ENCODE data around the gene MC1R.
"Not testable (repeated sequence)": the region's sequence is repeated elsewhere in the genome, so short reads cannot be mapped to it uniquely, and the experiment has no call there.

MC1R gene

GRCh38 chr16:89964201-89964600 lies 45.5 kb downstream of the MC1R start:
- no peak for DNase-seq

GRCh38 chr16:89965447-89966225 lies 47.0 kb downstream of the MC1R start:
- DNase-seq: no peak

GRCh38 chr16:89966756-89967155 lies 48.1 kb downstream of the MC1R start:
- no peak for DNase-seq

- DNase-seq: not testable (repeated sequence)
These were observed 48.8 kb downstream of the MC1R start for GRCh38 chr16:89967436-89967835.

- not testable (repeated sequence) for DNase-seq
These were observed 49.4 kb downstream of the MC1R start for GRCh38 chr16:89968074-89968473.

- DNase-seq: no peak
These were observed 51.2 kb downstream of the MC1R start for GRCh38 chr16:89969741-89970410.
